Lower lobe of right lung (tissue), 2 donors: ENCODE measurements around the gene RCOR2. TPM values are rescaled to one million over a fixed set of nuclear protein-coding genes. Genes with fewer than 3 reads are reported as not detected.

Experiments
- ATAC-seq, 2 donors: fragments of 200-7000 bp; cut with Tn5 transposase; one replicate each; pipeline ENCODE4 v1.9.1; 2020 to 2022; ENCODE audit warnings: mild to moderate bottlenecking in 2 of 2, moderate library complexity in 2 of 2
- DNase-seq: peaks from one replicate; pipeline ENCODE4 v3.0.0-alpha.2; 2020
- H3K27ac ChIP-seq: fragments of 200-600 bp; one replicate; pipeline ENCODE4 v1.8.0; 2022
- H3K27me3 ChIP-seq: fragments of 200-600 bp; one replicate; pipeline ENCODE4 v1.8.0; 2022; ENCODE audit warnings: low read depth
- H3K36me3 ChIP-seq: fragments of 200-600 bp; one replicate; pipeline ENCODE4 v1.8.0; 2022; ENCODE audit warnings: mild to moderate bottlenecking
- H3K4me1 ChIP-seq: fragments of 200-600 bp; one replicate; pipeline ENCODE4 v1.8.0; 2022
- H3K4me3 ChIP-seq: fragments of 200-600 bp; one replicate; pipeline ENCODE4 v1.8.0; 2022; ENCODE audit warnings: mild to moderate bottlenecking
- H3K9me3 ChIP-seq: fragments of 200-600 bp; one replicate; pipeline ENCODE4 v1.8.0; 2022
- CTCF ChIP-seq: fragments of 200-600 bp; IDR thresholded peaks from one replicate; pipeline ENCODE4 v1.8.0; 2022; ENCODE audit warnings: antibody characterized with exemption, mild to moderate bottlenecking
- intact Hi-C: fragments of 100-400 bp; cut with DNase I; formaldehyde crosslinking; loops from one replicate; pipeline ENCODE4 v1.11.0; 2022
- total RNA-seq: library from RNA; stranded (reverse); fragmentation: NEBNext Ultra II Directional; extraction: Animal tissue kit (Norgen Biotek cat#: 25700); gene quantifications from one replicate; pipeline ENCODE4 v1.2.1, GENCODE V29; 2021
- donor health status: DM: no; HTN: yes; CAD: no; lungs with severe emphysema.

RCOR2 gene
- total RNA-seq, 1 donor from 2014 or later, result 0.18 TPM

- H3K36me3 ChIP-seq, result no peaks in the 10 kb centered on the region
- no peaks in the 10 kb centered on the region for H3K9me3 ChIP-seq
- peaks cover 6% of the 10 kb centered on the region for H3K4me1 ChIP-seq
- DNase-seq, result no peak
- H3K4me3 ChIP-seq, result no peak overlapping the region
- no peak overlapping the region for H3K27ac ChIP-seq
- intact Hi-C loops, result no loop called here
- no peaks in the 10 kb centered on the region for H3K27me3 ChIP-seq
- ATAC-seq, result no peak
- no peak for TF ChIP-seq CTCF
Observed at GRCh38 chr11:63933459-63933858, 16.5 kb upstream of the RCOR2 start.

GRCh38 chr11:63931876-63932275 is 14.9 kb upstream of the RCOR2 start:
- DNase-seq (no peak), ATAC-seq (no peak)
- H3K27me3 ChIP-seq, result no peaks in the 10 kb centered on the region
- H3K4me1 ChIP-seq, result no peaks in the 10 kb centered on the region
- intact Hi-C loops, result no loop called here
- H3K36me3 ChIP-seq, result no peaks in the 10 kb centered on the region
- no peaks in the 10 kb centered on the region for H3K9me3 ChIP-seq
- no peak overlapping the region for H3K4me3 ChIP-seq
- no peak for TF ChIP-seq CTCF
- no peak overlapping the region for H3K27ac ChIP-seq

GRCh38 chr11:63931045-63931444 is 14.1 kb upstream of the RCOR2 start:
- no peak for DNase-seq
- H3K27ac ChIP-seq, result no peak overlapping the region

GRCh38 chr11:63929616-63930015 is 12.7 kb upstream of the RCOR2 start:
- no peak for DNase-seq
- no peak overlapping the region for H3K4me3 ChIP-seq
- H3K36me3 ChIP-seq, result no peaks in the 10 kb centered on the region
- no peak for TF ChIP-seq CTCF
- no peaks in the 10 kb centered on the region for H3K27me3 ChIP-seq
- no peak overlapping the region for H3K27ac ChIP-seq
- ATAC-seq, result no peak
- intact Hi-C loops, result no loop called here
- no peaks in the 10 kb centered on the region for H3K9me3 ChIP-seq
- H3K4me1 ChIP-seq, result no peaks in the 10 kb centered on the region

More at GRCh38 chr11:63931045-63931444, 14.1 kb upstream of the RCOR2 start:
- intact Hi-C loops, result no loop called here
- Histone ChIP-seq H3K4me3 (no peak overlapping the region), H3K9me3 (no peaks in the 10 kb centered on the region), H3K36me3 (no peaks in the 10 kb centered on the region), H3K4me1 (no peaks in the 10 kb centered on the region), H3K27me3 (no peaks in the 10 kb centered on the region)
- no peak for ATAC-seq
- no peak for TF ChIP-seq CTCF

- intact Hi-C loops, result no loop called here
Observed at GRCh38 chr11:63923319-63923718, 6.4 kb upstream of the RCOR2 start.

More at GRCh38 chr11:63923319-63923718, 6.4 kb upstream of the RCOR2 start:
- H3K4me1 ChIP-seq, result peaks cover 21% of the 10 kb centered on the region
- H3K4me3 ChIP-seq, result no peak overlapping the region
- no peak for TF ChIP-seq CTCF
- ATAC-seq (no peak), DNase-seq (no peak)
- H3K27me3 ChIP-seq, result no peaks in the 10 kb centered on the region
- no peaks in the 10 kb centered on the region for H3K9me3 ChIP-seq
- H3K27ac ChIP-seq, result no peak overlapping the region
- no peaks in the 10 kb centered on the region for H3K36me3 ChIP-seq
